GM12878 (cell line): Measurements from ENCODE around the gene ASB7. TPM values are rescaled to one million over a fixed set of nuclear protein-coding genes. Genes with fewer than 3 reads are reported as not detected.

ENCODE experiments used
- ATAC-seq: fragments of 200-7000 bp; cut with Tn5 transposase; 3 replicates; pipeline ENCODE4 v1.9.1; 2020; ENCODE audit warnings: mild to moderate bottlenecking, moderate library complexity
- BruUV-seq: library from RNA; stranded (reverse); fragments of 400-500 nt; replicated peaks from 2 replicates; lab custom pipeline; 2021; lab: Mats Ljungman, UMichigan
- CTCF ChIA-PET: fragments of 300-600 bp; sonication (Branson Sonifier 250); formaldehyde crosslinking; extraction: SDS; loops from one replicate; lab custom pipeline; 2021; ENCODE audit warnings: inconsistent platforms; lab: Yijun Ruan, JAX
- POLR2A ChIA-PET: fragments of 350-600 bp; formaldehyde crosslinking; extraction: SDS; loops from one replicate; lab custom pipeline; 2021; ENCODE audit warnings: inconsistent platforms; lab: Charles Lee
- RAD21 ChIA-PET: fragments of 300-600 bp; sonication (Branson Sonifier 250); formaldehyde crosslinking; loops from one replicate; lab custom pipeline; 2023; ENCODE audit warnings: antibody characterized with exemption; ENCODE audit not compliant: unreplicated experiment; lab: Charles Lee
- SMC1A ChIA-PET: fragments of 300-600 bp; sonication (Branson Sonifier 250); formaldehyde crosslinking; loops from one replicate; lab custom pipeline; 2023; ENCODE audit not compliant: unreplicated experiment, uncharacterized antibody; lab: Charles Lee
- DNase-seq: peaks from one replicate; pipeline ENCODE4 v3.0.0-alpha.2; 2011; ENCODE audit warnings: low read depth, low spot score
- FAIRE-seq: peaks from 3 replicates; lab custom pipeline; 2011; peaks lifted over from hg19 to GRCh38; lab: Jason Lieb, UNC
- H2AFZ ChIP-seq: 2 replicates; pipeline ENCODE4 v1.6.0; 2011; ENCODE audit warnings: low read depth, low read length, control low read depth; ENCODE audit not compliant: control insufficient read depth
- H3K27ac ChIP-seq: 2 replicates; pipeline ENCODE4 v1.5.1; 2011; ENCODE audit warnings: control low read depth; ENCODE audit not compliant: control insufficient read depth, insufficient read depth
- H3K27me3 ChIP-seq, 2 experiments: replicated peaks in 1 of 2; 2 replicates each; pipeline versions ENCODE4 v1.6.0 to v1.6.1; 2011; ENCODE audit warnings: low read length in 1 of 2; ENCODE audit not compliant: control insufficient read depth in 2 of 2, insufficient read depth in 2 of 2
- H3K36me3 ChIP-seq, 2 experiments: 2 replicates each; pipeline ENCODE4 v1.5.1; 2011; ENCODE audit warnings: low read length in 1 of 2; ENCODE audit not compliant: control insufficient read depth in 2 of 2, insufficient read depth in 2 of 2
- H3K4me1 ChIP-seq: 2 replicates; pipeline ENCODE4 v1.6.1; 2011; ENCODE audit warnings: mild to moderate bottlenecking, low read length, moderate library complexity, mixed read lengths; ENCODE audit not compliant: control insufficient read depth, insufficient read depth
- H3K4me2 ChIP-seq: 2 replicates; pipeline ENCODE4 v1.6.0; 2011; ENCODE audit warnings: control low read depth; ENCODE audit not compliant: control insufficient read depth, insufficient read depth
- H3K4me3 ChIP-seq: fragments of 200-600 bp; sonication (generic); 2 replicates; pipeline ENCODE4 v1.5.1; 2016
- H3K79me2 ChIP-seq: 2 replicates; pipeline ENCODE4 v1.6.0; 2011; ENCODE audit warnings: low read length; ENCODE audit not compliant: control insufficient read depth, insufficient read depth
- H3K9ac ChIP-seq: 2 replicates; pipeline ENCODE4 v1.8.0; 2011; ENCODE audit warnings: low read length, control low read depth, mixed read lengths; ENCODE audit not compliant: control insufficient read depth, insufficient read depth
- H3K9me3 ChIP-seq: replicated peaks from 3 replicates; pipeline ENCODE4 v1.5.1; 2011; ENCODE audit warnings: mild to moderate bottlenecking, low read length; ENCODE audit not compliant: control insufficient read depth, insufficient read depth
- H4K20me1 ChIP-seq: 2 replicates; pipeline ENCODE4 v1.6.0; 2011; ENCODE audit not compliant: control insufficient read depth, insufficient read depth
- ASH2L ChIP-seq: fragments of 300-600, 200-600 bp; sonication (generic); IDR thresholded peaks from 2 replicates; pipeline ENCODE4 v1.6.1; 2017; ENCODE audit warnings: low read depth, mild to moderate bottlenecking, borderline replicate concordance
- CHD4 ChIP-seq: fragments of 200-600 bp; sonication (generic); IDR thresholded peaks from 2 replicates; pipeline ENCODE4 v1.6.1; 2016; ENCODE audit warnings: mild to moderate bottlenecking
- CREM ChIP-seq: IDR thresholded peaks from 2 replicates; pipeline ENCODE4 v1.6.1; 2014; ENCODE audit warnings: antibody characterized with exemption, low read depth
- FOXM1 ChIP-seq: IDR thresholded peaks from 2 replicates; pipeline ENCODE4 v1.6.1; 2012; ENCODE audit warnings: low read depth, mild to moderate bottlenecking, inconsistent platforms, low read length, moderate library complexity
- HDAC6 ChIP-seq: fragments of 200-600 bp; sonication (generic); IDR thresholded peaks from one replicate; pipeline ENCODE4 v1.8.0; 2017; ENCODE audit warnings: antibody characterized with exemption; ENCODE audit not compliant: unreplicated experiment
- KDM1A ChIP-seq: fragments of 200-600 bp; sonication (generic); IDR thresholded peaks from 2 replicates; pipeline ENCODE4 v1.6.1; 2016; ENCODE audit warnings: borderline replicate concordance
- SMAD1 ChIP-seq: fragments of 450-650 bp; IDR thresholded peaks from 2 replicates; pipeline ENCODE4 v1.6.1; 2018; ENCODE audit warnings: mild to moderate bottlenecking, low read depth; ENCODE audit not compliant: partially characterized antibody
- STAT1 ChIP-seq: fragments of 450-650 bp; conservative IDR thresholded peaks from 2 replicates; pipeline ENCODE4 v1.6.1; 2014; ENCODE audit warnings: antibody characterized with exemption, mild to moderate bottlenecking
- TARDBP ChIP-seq: IDR thresholded peaks from 2 replicates; pipeline ENCODE4 v1.6.1; 2016; ENCODE audit warnings: borderline replicate concordance
- TBL1XR1 ChIP-seq: IDR thresholded peaks from 2 replicates; pipeline ENCODE4 v1.6.1; 2012; ENCODE audit warnings: low read depth, low read length, improper control_type of control experiment
- ZNF207 ChIP-seq: fragments of 450-650 bp; IDR thresholded peaks from 2 replicates; pipeline ENCODE4 v1.6.1; 2014; ENCODE audit warnings: antibody characterized with exemption, mild to moderate bottlenecking, borderline replicate concordance
- WGBS: methylation state at CpG from one replicate; pipeline ENCODE4 v1.1.6; 2016; ENCODE audit warnings: low lambda C conversion rate; ENCODE audit not compliant: insufficient replicate concordance, insufficient coverage; ENCODE audit errors: missing lambda C conversion rate; 5-methylcytosine and 5-hydroxymethylcytosine counted together
- in situ Hi-C: fragments of 300-500 bp; cut with MboI; formaldehyde crosslinking; loops from 9 replicates; pipeline ENCODE4 v1.14.3; 2018; ENCODE audit warnings: mixed read lengths
- intact Hi-C: fragments of 100-400 bp; cut with micrococcal nuclease; formaldehyde crosslinking; loops from one replicate; pipeline ENCODE4 v1.14.2; 2022; ENCODE audit not compliant: unreplicated experiment
- polyA plus RNA-seq, 11 experiments: library from polyadenylated mRNA; depleted of rRNA in 4 of 11; unstranded in 6 of 11; stranded (reverse) in 5 of 11; fragments of >200 nt; fragmentation: Nextera tagmentation in 4 of 11; fragmentation: Illumina TruSeq in 1 of 11; extraction: Ambion mirVana in 4 of 11; extraction: Trizol in 1 of 11; gene quantifications; 1 replicate in 1 of 11; 2 replicates in 10 of 11; pipeline versions ENCODE4 v1.2.1 to v1.2.3, GENCODE V29; 2011 to 2016; ENCODE audit warnings: inconsistent platforms in 2 of 11, missing spikeins in 2 of 11, low read depth in 1 of 11
- total RNA-seq, 4 experiments: library from RNA; depleted of rRNA in 3 of 4; stranded (reverse); fragments of >200 nt in 3 of 4; fragmentation: Illumina TruSeq in 1 of 4; extraction: Trizol in 1 of 4; gene quantifications; 2 replicates each; pipeline versions ENCODE4 v1.2.1 to v1.2.3, GENCODE V29; 2013 to 2021

The ASB7 gene
- total and polyA plus RNA-seq, 10 of the 15 experiments (the other 5 are each of a cell fraction or from before 2014, with no cell fraction given), result 2.7 to 13.9 (median 8.6) TPM

GRCh38 chr15:100665570-100665969, 63.2 kb downstream of the ASB7 start:
- intact Hi-C loops (no loop called here), in situ Hi-C loops (no loop called here)
- DNase-seq (no peak), FAIRE-seq (no peak)
- WGBS, result 21% methylated on average over 7 of the region's 7 CpGs
- POLR2A ChIA-PET, result no interaction called here
- BruUV-seq, result no TSS peak
- no peak overlapping the region for H3K4me2 ChIP-seq
- CTCF ChIA-PET, result no interaction called here
- H3K79me2 ChIP-seq, result no peaks in the 10 kb centered on the region
- H3K27me3 ChIP-seq, result no peaks in the 10 kb centered on the region
- RAD21 ChIA-PET, result no interaction called here
- H2AFZ ChIP-seq, result no peak overlapping the region
- H3K4me3 ChIP-seq, result no peak overlapping the region
- H4K20me1 ChIP-seq, result no peaks in the 10 kb centered on the region
- SMC1A ChIA-PET, result no interaction called here
- H3K36me3 ChIP-seq, result no peaks in the 10 kb centered on the region
- H3K9me3 ChIP-seq, result no peaks in the 10 kb centered on the region
- H3K9ac ChIP-seq, result no peak overlapping the region
- no peak overlapping the region for H3K27ac ChIP-seq
- H3K4me1 ChIP-seq, result no peaks in the 10 kb centered on the region
- no peak for TF ChIP-seq ASH2L
- TF ChIP-seq FOXM1, result no peak
- TF ChIP-seq ZNF207, result no peak
- no peak for TF ChIP-seq CREM
- TF ChIP-seq KDM1A, result no peak
- no peak for TF ChIP-seq HDAC6
- no peak for TF ChIP-seq TARDBP
- TF ChIP-seq CHD4, result no peak
- TF ChIP-seq TBL1XR1, result no peak
- no peak for TF ChIP-seq STAT1
- no peak for TF ChIP-seq SMAD1
- TF ChIP-seq, all 136 proteins: peak for 0
- no peak for ATAC-seq
